ENCODE data around the gene FOXO3. TPM values are rescaled to one million over a fixed set of nuclear protein-coding genes. Genes with fewer than 3 reads are reported as not detected.

The FOXO3 gene
- total RNA-seq, 2 donors from 2014 or later: 108 to 144 TPM

DNA sequence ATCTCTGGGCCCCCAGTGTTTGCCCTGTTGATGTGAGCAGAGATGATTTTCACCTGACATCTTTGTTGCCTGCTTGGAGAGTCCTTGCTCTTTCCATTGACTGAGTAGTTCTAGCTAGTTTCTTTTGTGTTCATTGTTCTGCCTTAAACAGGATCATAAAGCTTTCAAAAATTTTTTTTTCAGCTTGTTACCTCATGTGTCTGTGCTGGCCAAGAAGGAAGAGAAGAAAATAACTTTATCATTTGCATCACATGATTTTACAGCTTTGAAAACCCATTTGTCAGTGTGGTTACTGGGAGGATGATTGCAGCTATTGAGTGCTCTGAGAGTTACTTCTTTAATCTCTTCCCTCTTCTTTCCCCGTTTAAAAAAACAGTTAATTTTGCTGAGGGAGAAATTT, 16.0 kb downstream of the FOXO3 start:
- no peak for DNase-seq (ENCODE audit: low spot score)
- intact Hi-C loops (cut with DNase I): no loop called here
- Histone ChIP-seq H3K4me3 (no peak overlapping the region), H3K27ac (peak overlapping the region; percentile 50 to 59), H3K27me3 (replicated peaks; ENCODE audit: insufficient read depth) (no peaks in the 10 kb centered on the region), H3K9me3 (no peaks in the 10 kb centered on the region), H3K36me3 (no peaks in the 10 kb centered on the region), H3K4me1 (replicated peaks) (peaks cover 4% of the 10 kb centered on the region)
- no peak for TF ChIP-seq POLR2A (IDR thresholded peaks at IDR 0.05)
- peak; percentile 73 for TF ChIP-seq POLR2AphosphoS5 (IDR thresholded peaks at IDR 0.05)
- 2% methylated on average over 1 of the region's 1 CpG for WGBS

DNA sequence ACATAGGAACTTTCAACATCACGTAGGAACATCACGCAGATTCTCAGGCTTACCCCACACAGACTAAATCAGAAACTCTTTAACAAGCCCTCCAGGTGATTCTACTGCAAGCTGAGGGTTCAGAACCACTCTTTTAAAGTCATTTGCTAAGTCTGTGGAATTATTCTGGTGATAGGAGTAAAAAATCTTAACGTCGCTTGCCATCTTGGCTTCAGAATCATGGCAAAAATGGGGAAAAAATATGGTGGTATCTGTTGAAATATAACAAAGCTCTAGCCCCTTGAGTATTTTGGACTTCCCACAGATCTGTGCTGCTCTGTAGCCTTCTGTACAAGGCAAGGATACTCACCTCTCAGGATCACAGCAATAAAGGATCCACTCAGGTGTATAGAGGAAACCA, 17.4 kb downstream of the FOXO3 start:
- H3K4me1 ChIP-seq (replicated peaks): peaks cover 11% of the 10 kb centered on the region

DNA sequence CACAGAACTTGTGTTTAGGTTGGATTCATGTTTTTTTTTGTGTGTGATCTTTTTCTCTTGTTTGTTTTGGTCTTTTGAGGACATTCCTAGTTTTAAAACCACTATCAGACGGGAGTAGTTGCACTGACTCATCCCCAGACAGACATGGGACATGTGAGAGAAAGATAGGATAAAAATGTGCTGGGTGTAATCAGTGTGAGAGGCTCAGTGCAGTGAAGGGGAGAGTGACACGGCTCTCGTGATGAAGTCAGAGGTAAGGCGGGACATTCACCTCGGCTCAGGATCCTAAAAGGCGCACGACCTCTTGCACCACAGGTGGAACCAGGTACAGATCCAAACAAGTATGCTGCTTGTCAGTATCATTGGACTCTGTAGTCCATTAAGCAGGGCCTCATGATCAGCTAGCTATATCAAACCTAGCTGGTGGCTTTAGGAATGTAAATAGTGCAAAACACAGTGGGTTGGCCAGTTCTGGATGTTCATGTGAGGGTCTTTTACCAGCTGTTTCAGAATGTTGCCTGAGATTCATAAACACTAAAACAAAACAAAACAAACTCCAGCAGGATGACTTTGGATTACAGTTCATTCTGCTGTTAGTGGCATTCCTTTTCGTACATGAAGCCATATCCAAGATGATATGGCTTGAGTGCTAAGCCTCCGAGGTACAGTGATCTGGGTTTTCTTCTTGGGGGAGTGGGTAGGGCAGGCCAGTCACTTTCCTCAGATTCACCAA, 18.0 kb downstream of the FOXO3 start:
- Histone ChIP-seq H3K36me3 (no peaks in the 10 kb centered on the region), H3K4me1 (replicated peaks) (peaks cover 17% of the 10 kb centered on the region), H3K27me3 (replicated peaks; ENCODE audit: insufficient read depth) (no peaks in the 10 kb centered on the region), H3K4me3 (no peak overlapping the region), H3K9me3 (no peaks in the 10 kb centered on the region), H3K27ac (no peak overlapping the region)
- no peak for TF ChIP-seq POLR2AphosphoS5 (IDR thresholded peaks at IDR 0.05)
- TF ChIP-seq, protein P1, sequence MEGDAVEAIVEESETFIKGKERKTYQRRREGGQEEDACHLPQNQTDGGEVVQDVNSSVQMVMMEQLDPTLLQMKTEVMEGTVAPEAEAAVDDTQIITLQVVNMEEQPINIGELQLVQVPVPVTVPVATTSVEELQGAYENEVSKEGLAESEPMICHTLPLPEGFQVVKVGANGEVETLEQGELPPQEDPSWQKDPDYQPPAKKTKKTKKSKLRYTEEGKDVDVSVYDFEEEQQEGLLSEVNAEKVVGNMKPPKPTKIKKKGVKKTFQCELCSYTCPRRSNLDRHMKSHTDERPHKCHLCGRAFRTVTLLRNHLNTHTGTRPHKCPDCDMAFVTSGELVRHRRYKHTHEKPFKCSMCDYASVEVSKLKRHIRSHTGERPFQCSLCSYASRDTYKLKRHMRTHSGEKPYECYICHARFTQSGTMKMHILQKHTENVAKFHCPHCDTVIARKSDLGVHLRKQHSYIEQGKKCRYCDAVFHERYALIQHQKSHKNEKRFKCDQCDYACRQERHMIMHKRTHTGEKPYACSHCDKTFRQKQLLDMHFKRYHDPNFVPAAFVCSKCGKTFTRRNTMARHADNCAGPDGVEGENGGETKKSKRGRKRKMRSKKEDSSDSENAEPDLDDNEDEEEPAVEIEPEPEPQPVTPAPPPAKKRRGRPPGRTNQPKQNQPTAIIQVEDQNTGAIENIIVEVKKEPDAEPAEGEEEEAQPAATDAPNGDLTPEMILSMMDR (IDR thresholded peaks at IDR 0.05): no peak
- no peak for TF ChIP-seq POLR2A (IDR thresholded peaks at IDR 0.05)
- DNase-seq (ENCODE audit: low spot score): no peak
- WGBS: 76% methylated on average over 9 of the region's 9 CpGs
- intact Hi-C loops (cut with DNase I): no loop called here

More for the DNA sequence above, 17.4 kb downstream of the FOXO3 start:
- Histone ChIP-seq H3K27ac (peak overlapping the region in 1 of 2 donors; percentile 59), H3K27me3 (replicated peaks; ENCODE audit: insufficient read depth) (no peaks in the 10 kb centered on the region), H3K9me3 (no peaks in the 10 kb centered on the region), H3K36me3 (no peaks in the 10 kb centered on the region), H3K4me3 (no peak overlapping the region)
- WGBS: 98% methylated on average over 4 of the region's 4 CpGs
- TF ChIP-seq, protein P1 (IDR thresholded peaks at IDR 0.05): no peak
- TF ChIP-seq POLR2AphosphoS5 (IDR thresholded peaks at IDR 0.05) (no peak), POLR2A (IDR thresholded peaks at IDR 0.05) (no peak)
- no peak for DNase-seq (ENCODE audit: low spot score)
- intact Hi-C loops (cut with DNase I): no loop called here

DNA sequence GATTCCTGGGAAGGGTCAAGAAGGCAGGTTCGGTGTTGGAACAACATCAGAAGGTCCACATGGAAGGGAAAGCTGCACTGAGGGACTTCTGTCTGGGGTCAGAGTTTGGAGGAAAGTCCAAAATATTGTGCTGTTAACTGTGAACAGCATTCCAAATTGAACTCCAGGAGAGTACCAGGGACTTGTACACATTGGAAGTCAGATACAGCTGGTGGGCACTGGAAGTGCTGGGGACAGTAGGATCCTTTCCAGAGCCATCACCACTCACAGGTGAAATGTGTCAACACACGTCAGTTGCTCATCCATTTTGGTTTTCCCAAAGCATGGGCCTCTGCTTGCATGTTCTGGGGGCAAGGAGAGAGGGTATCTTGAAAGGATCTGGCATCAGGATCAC, 18.6 kb downstream of the FOXO3 start:
- H3K27me3 ChIP-seq (replicated peaks; ENCODE audit: insufficient read depth): no peaks in the 10 kb centered on the region
- intact Hi-C loops (cut with DNase I): no loop called here
- WGBS: 93% methylated on average over 2 of the region's 2 CpGs
- no peaks in the 10 kb centered on the region for H3K36me3 ChIP-seq
- no peak for DNase-seq (ENCODE audit: low spot score)
- H3K4me3 ChIP-seq: no peak overlapping the region
- peaks cover 19% of the 10 kb centered on the region for H3K4me1 ChIP-seq (replicated peaks)
- H3K27ac ChIP-seq: peak overlapping the region in 1 of 2 donors; percentile 10
- TF ChIP-seq POLR2A (IDR thresholded peaks at IDR 0.05) (no peak), POLR2AphosphoS5 (IDR thresholded peaks at IDR 0.05) (no peak)
- TF ChIP-seq, protein P1 (IDR thresholded peaks at IDR 0.05): no peak
- no peaks in the 10 kb centered on the region for H3K9me3 ChIP-seq

DNA sequence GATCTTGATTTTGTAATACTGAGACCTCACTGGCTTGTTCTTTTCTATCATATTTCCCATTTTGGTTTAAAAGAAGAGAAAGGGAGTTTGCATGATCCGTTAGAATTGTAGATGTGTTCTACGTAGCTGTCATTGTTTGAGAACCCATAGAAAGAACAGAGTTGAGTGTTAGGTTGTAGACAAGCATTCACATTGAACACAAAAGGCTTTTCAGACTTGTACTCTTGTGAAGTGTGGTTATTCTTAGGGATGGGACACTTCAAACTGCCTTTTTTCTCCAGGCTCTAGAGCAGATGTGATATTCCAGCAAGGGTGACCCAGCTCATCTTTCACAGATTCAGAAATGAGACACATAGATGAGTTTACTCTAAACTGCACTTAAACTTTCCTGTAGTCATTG, 19.9 kb downstream of the FOXO3 start:
- intact Hi-C loops (cut with DNase I): no loop called here
- no peaks in the 10 kb centered on the region for H3K9me3 ChIP-seq
- 86% methylated on average over 2 of the region's 2 CpGs for WGBS
- no peaks in the 10 kb centered on the region for H3K36me3 ChIP-seq
- peak overlapping the region; percentile 57 to 68 for H3K27ac ChIP-seq
- H3K27me3 ChIP-seq (replicated peaks; ENCODE audit: insufficient read depth): no peaks in the 10 kb centered on the region
- DNase-seq (ENCODE audit: low spot score): no peak
- no peak overlapping the region for H3K4me3 ChIP-seq
- TF ChIP-seq, protein P1 (IDR thresholded peaks at IDR 0.05): no peak
- no peak for TF ChIP-seq POLR2A (IDR thresholded peaks at IDR 0.05)
- no peak for TF ChIP-seq POLR2AphosphoS5 (IDR thresholded peaks at IDR 0.05)
- H3K4me1 ChIP-seq (replicated peaks): peaks cover 17% of the 10 kb centered on the region

Measured in prostate gland (tissue), 2 donors.